ENCODE results near the gene FZD8. TPM values are rescaled to one million over a fixed set of nuclear protein-coding genes. Genes with fewer than 3 reads are reported as not detected.

FZD8 gene
- polyA plus RNA-seq, 1 of the 3 experiments (the other 2 are of a cell fraction): 1.4 TPM

- TF ChIP-seq ZBTB33 (IDR thresholded peaks at IDR 0.05; ENCODE audit: borderline replicate concordance, low read depth) (no peak), NFIC (IDR thresholded peaks at IDR 0.05; ENCODE audit: borderline replicate concordance) (no peak), TCF12 (IDR thresholded peaks at IDR 0.05) (no peak), RXRA (IDR thresholded peaks at IDR 0.05; ENCODE audit: borderline replicate concordance, low read depth) (no peak), CTCF (IDR thresholded peaks at IDR 0.05) (no peak)
Observed at GRCh38 chr10:35684586-35684985, 42.5 kb upstream of the FZD8 start (continued).

GRCh38 chr10:35675846-35676245 lies 33.8 kb upstream of the FZD8 start:
- POLR2A ChIA-PET: no interaction called here
- H4K20me1 ChIP-seq (ENCODE audit: insufficient read depth): no peaks in the 10 kb centered on the region
- no peak overlapping the region for H3K9ac ChIP-seq
- CTCF ChIA-PET: no interaction called here
- no peaks in the 10 kb centered on the region for H3K4me1 ChIP-seq (ENCODE audit: control insufficient read depth in 1 of 2, insufficient read depth in 2 of 2, low read depth in 1 of 2, low read length in 1 of 2)
- no peaks in the 10 kb centered on the region for H3K27me3 ChIP-seq (ENCODE audit: insufficient read depth)
- no peaks in the 10 kb centered on the region for H3F3A ChIP-seq (replicated peaks; ENCODE audit: insufficient read depth)
- no peak for DNase-seq
- H3K36me3 ChIP-seq (replicated peaks in 1 of 2; ENCODE audit: control insufficient read depth in 1 of 2, insufficient read depth in 2 of 2, low read length in 1 of 2): no peaks in the 10 kb centered on the region
- no peak overlapping the region for H3K4me2 ChIP-seq
- 21% methylated on average over 1 of the region's 1 CpG for WGBS (ENCODE audit: low lambda C conversion rate)
- no peaks in the 10 kb centered on the region; the same call in 1 of the 2 replicates for H3K9me2 ChIP-seq
- no peak overlapping the region for H2AFZ ChIP-seq (ENCODE audit: low read depth)
- TF ChIP-seq RCOR1 (IDR thresholded peaks at IDR 0.05; ENCODE audit: low read length): no peak
- no peak for TF ChIP-seq MEF2A (IDR thresholded peaks at IDR 0.05; ENCODE audit: borderline replicate concordance, low read depth)
- no peak for TF ChIP-seq MAX (IDR thresholded peaks at IDR 0.05; ENCODE audit: low read depth)
- TF ChIP-seq SIN3A (IDR thresholded peaks at IDR 0.05; ENCODE audit: borderline replicate concordance, low read depth, low read length): no peak
- no peak for TF ChIP-seq USF1 (IDR thresholded peaks at IDR 0.05; ENCODE audit: borderline replicate concordance, low read depth)
- TF ChIP-seq RAD21 (IDR thresholded peaks at IDR 0.05; ENCODE audit: low read length): no peak
- no peak for TF ChIP-seq MXI1 (IDR thresholded peaks at IDR 0.05; ENCODE audit: low read depth, low read length)
- TF ChIP-seq NFIC (IDR thresholded peaks at IDR 0.05; ENCODE audit: borderline replicate concordance): no peak
- no peak for TF ChIP-seq RFX5 (IDR thresholded peaks at IDR 0.05; ENCODE audit: low read length)
- no peak for TF ChIP-seq SMC3 (IDR thresholded peaks at IDR 0.05; ENCODE audit: low read depth, low read length)
- no peak for TF ChIP-seq TCF12 (IDR thresholded peaks at IDR 0.05)
- TF ChIP-seq REST (IDR thresholded peaks at IDR 0.05; ENCODE audit: low read depth, low read length): no peak
- TF ChIP-seq EZH2phosphoT487 (IDR thresholded peaks at IDR 0.05; ENCODE audit: borderline replicate concordance, low read depth): no peak
- TF ChIP-seq YY1 (IDR thresholded peaks at IDR 0.05; ENCODE audit: low read depth): no peak
- TF ChIP-seq TEAD4 (IDR thresholded peaks at IDR 0.05; ENCODE audit: borderline replicate concordance, insufficient read depth): no peak
- TF ChIP-seq ELF1 (IDR thresholded peaks at IDR 0.05): no peak
- no peak for TF ChIP-seq USF2 (IDR thresholded peaks at IDR 0.05; ENCODE audit: borderline replicate concordance, low read depth, low read length)
- TF ChIP-seq CHD2 (IDR thresholded peaks at IDR 0.05; ENCODE audit: low read length, partially characterized antibody): no peak
- no peak for TF ChIP-seq EP300 (IDR thresholded peaks at IDR 0.05; ENCODE audit: borderline replicate concordance in 1 of 2, low read depth in 1 of 2, low read length in 1 of 2)
- no peak for TF ChIP-seq FOXM1 (IDR thresholded peaks at IDR 0.05; ENCODE audit: low read depth)
- no peaks in the 10 kb centered on the region for H3K9me3 ChIP-seq
- no peak overlapping the region for H3K27ac ChIP-seq (ENCODE audit: low read depth in 2 of 2, low read length in 1 of 2)
- H3K79me2 ChIP-seq (ENCODE audit: insufficient read depth): no peaks in the 10 kb centered on the region
- H3K4me3 ChIP-seq (ENCODE audit: low read depth in 2 of 2, low read length in 1 of 2): no peak overlapping the region

Measured in SK-N-SH (cell line).